HG03442 (cell line): ENCODE data around the gene COL8A2.

ENCODE experiments used
- ATAC-seq: cut with Tn5 transposase; IDR thresholded peaks from one replicate; pipeline ENCODE4 v1.9.1; 2021; ENCODE audit warnings: mild to moderate bottlenecking, moderate library complexity; ENCODE audit not compliant: unreplicated experiment

COL8A2 gene

GRCh38 chr1:36092166-36092797 is 32.7 kb downstream of the COL8A2 start:
- no peak for ATAC-seq

GRCh38 chr1:36091698-36092097 is 33.3 kb downstream of the COL8A2 start:
- no peak for ATAC-seq

DNA sequence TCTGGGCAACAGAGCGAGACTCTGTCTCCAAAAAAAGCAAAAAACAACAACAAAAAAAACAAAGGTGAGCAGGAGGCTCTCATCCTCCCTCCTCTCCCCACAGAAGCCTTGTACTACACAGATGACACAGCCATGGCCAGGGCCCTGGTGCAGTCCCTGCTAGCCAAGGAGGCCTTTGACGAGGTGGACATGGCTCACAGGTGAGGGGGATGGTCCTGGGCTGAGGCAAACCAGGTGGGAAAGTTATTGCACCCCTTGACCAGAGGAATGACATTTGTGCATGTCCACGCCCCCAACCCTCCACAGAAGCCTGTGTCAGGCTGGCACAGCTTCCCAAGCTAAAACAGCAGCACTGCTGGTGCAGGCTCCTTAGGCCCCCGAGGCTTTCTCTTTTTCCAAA is 33.9 kb downstream of the COL8A2 start:
- ATAC-seq = no peak

DNA sequence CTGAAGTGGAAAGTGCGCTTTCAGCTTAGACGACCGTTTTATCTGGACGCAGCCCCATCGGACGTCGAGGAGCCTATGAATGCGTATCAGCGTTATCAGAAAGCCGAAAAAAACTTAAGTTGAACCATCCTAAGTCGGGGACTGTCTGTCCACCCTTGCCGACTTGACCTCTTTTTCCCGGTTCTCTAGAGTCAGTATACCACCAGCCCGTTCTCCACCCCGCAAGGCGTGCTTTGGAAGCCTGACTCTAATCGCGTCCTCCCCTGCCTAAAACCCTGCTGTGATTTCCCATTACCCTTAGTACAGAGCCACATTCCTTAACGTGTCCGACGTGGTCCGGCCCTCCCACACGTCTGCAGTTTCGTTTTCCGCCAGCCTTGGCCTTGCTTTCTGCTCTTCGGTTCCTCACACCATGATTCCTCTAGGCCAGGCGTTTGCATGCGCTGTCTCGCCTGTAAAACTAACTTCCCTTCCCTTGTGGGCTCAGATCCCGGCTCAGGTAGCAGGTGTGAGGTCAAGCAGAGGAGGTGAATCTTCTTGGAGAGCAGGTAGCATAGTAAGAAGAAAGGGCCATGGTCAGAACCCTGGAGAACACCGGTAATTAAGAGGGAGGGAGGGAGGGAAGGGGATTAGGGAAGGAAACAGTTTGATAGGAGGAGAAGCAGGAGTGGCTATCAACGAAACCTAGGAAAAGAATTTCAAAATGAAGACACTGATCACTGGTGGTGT is 35.5 kb downstream of the COL8A2 start:
- no peak for ATAC-seq

DNA sequence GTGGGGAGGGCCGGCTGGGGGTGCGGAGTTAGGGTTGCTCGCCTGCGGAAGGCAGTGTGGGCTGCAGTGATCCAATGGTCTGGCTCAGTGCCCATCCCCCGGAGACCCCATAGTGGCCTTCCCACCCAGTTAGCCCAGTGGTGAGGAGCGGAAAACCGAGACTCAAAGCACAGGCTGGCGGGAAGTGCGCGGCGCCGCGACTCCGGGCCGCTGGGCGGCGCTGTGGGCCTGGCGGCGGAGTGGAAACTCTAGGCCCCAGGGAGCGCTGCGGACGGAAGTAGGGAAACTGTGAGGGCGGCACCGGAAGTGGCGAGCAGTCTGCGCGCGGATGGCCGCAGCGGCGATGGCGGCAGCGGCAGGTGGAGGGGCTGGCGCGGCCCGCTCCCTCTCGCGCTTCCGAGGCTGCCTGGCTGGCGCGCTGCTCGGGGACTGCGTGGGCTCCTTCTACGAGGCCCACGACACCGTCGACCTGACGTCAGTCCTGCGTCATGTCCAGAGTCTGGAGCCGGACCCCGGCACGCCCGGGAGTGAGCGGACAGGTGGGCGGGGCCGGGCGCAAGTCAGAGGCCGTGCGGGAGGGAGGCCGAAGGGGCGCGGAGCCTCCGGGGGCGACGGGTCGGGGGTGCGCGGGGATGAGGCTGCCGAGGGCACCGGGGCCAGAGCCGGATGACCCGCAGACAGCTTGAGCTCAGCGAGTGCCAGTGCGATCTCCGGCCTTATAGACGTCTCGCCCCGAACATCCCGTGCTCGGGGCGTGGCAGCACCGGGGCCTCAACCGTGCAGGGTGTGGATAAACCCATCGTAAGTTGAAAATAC is 36.2 kb downstream of the COL8A2 start, which contains the start of gene ADPRS:
Gene ADPRS (plus strand): TSS at position 316 of the 816 bp plus-strand sequence. CDS start 13 bp downstream, at position 329.
- peak; percentile 72 for ATAC-seq

DNA sequence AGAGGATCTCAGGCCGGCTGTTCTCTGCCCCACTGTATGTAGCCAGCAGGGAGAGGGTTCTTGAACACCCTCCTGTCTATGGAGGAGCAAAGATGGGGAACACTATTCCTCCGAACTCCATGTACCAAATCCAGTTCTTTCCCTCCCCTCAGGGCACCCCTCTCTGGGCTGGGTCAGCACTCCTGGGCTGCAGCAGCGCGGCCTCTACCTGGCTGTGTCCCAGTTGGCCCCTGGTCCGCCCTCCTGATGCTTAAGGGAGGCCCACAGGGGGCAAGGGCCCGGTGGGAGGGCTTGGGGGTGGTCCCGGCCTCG is 36.8 kb downstream of the COL8A2 start:
- peak; percentile 4 for ATAC-seq

DNA sequence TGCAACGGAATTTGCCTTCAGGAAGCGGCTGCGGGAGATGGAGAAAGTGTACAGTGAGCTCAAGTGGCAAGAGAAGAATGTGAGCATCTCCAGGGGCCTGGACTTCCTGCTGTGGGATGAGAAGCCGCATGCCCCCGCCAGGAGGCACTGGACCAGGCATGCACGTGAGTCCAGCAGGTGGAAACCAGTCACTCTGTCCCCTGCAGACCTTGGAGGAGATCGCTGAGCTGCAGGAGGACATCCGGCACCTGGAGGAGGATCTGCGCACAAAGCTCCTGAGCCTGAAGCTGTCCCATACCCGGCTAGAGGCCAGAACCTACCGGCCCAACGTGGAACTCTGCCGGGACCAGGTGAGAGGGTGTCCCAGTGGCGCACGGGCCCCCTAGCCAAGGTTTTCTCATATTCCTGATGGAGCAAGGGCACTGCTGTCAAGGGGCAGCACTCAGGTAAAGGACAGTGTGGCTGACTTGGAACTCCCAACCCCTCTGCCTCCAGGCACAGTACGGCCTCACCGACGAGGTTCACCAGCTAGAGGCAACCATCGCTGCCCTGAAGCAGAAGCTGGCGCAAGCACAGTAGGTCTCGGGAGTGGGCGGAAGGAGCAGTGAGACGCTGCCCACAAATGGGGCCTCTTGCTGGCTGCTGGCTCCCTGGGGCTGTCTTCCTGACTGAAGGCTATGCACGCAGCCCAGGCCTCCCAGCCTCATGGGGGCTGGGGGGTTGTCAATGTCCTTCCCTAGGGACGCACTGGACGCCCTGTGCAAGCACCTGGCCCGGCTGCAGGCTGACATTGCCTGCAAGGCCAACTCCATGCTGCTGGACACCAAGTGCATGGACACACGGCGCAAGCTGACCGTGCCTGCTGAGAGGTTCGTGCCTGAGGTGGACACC is 37.5 kb downstream of the COL8A2 start:
- no peak for ATAC-seq

- ATAC-seq = no peak
These were observed 38.3 kb downstream of the COL8A2 start for GRCh38 chr1:36086529-36087232.

DNA sequence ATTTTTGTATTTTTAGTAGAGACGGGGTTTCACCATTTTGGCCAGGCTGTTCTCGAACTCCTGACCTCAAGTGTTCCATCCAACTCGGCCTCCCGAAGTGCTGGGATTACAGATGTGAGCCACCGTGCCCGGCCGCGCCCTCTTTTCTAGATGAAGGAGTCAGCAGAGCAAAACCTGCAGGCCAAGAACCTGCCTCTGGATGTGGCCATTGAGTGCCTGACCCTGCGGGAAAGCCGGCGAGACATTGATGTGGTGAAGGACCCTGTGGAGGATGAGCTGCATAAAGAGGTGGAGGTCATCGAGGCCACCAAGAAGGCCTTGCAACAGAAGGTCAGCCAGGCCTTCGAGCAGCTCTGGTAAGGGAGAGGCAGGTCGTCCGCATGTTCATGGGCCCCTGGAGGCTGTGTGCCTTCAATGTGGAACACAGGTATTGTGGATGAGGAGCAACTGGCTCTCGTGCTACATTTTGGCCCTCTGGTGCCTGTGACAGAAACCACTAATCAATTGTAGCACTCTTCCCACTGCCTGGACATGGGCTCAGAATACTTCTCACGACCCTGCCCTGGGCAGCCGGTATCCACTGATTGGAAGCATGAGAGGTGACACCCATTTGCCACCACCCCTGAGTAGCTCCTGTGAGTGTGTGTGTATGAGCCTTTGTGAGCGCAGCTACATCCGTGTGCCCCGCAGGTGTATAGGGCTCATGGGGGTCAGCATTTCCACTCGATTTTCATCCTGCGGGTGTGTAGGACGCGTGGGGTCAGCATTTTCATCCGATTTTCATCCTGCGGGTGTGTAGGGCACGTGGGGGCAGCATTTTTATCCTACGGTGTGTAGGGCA is 39.1 kb downstream of the COL8A2 start:
- ATAC-seq = no peak

GRCh38 chr1:36085126-36085525 is 39.9 kb downstream of the COL8A2 start:
- no peak for ATAC-seq

DNA sequence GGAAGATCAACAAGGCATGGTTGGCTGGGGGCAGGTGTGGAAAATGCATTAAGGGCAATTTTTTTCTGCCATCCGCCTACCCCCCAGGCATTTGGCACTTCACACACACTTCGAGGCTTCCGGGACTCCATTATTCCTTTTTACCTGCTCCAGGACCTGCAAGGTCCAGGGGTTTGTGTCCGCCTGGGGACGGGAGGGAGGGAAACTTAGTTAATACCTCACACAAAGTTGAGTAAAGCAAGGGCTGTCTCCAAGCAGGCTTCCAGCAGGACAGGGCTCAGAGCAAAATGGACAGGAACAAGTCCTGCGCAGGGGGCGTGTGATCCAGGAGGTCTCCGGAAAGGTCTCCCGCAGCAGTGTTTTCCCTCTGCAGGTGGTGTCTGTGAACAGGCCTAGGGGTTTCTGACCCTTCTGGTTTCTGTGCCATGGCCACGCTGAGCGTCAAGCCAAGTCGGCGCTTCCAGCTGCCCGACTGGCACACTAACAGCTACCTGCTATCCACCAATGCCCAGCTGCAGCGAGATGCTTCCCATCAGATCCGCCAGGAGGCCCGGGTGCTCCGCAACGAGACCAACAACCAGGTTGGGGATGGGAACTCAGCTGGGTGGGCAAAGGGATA is 40.4 kb downstream of the COL8A2 start:
- no peak for ATAC-seq

DNA sequence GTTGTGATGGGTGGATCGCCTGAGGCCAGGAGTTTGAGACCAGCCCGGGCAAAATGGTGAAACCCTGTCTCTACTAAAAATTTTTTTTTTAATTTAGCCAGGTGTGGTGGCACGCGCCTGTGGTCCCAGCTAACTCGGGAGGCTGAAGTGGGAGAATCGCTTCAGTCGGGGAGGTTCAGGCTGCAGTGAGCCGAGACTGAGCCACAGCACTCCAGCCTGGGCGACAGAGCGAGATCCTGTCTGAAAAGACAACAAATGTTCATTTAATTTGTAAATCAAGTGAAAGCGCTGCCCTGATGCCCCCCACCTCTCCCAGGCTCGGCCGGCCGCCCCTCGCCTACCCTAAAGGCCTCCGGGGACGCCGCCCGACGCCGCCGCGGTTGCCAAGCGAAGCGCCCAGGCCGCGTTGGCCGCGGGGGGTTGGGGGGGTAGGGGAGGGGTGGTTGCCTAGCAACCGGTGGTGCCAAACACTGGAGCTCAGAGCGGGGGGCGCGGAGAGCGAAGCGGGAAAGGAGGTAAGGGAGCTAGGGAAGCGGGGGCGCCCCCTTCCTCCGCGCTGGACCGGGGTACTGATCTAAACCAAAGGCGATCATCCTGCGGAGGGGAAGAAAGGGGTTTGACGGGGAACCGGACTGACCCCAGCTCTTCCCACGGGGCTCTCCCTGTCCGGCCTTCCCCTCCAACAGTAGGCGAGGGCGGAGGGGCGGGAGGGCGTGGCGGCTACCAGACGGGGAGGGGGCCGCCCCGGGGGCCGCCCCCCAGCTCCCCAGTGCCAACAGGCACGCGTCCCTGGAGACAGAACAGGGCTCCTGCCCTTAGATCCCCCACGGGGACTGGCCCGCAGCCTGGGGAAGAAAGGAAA is 41.2 kb downstream of the COL8A2 start, which contains the start of gene TEKT2:
Gene TEKT2 (plus strand): TSS at position 460 of the 862 bp plus-strand sequence. CDS start 828 bp downstream, outside the sequence.
- ATAC-seq = no peak

- ATAC-seq = no peak
These were observed 41.8 kb downstream of the COL8A2 start for GRCh38 chr1:36083219-36083618.

DNA sequence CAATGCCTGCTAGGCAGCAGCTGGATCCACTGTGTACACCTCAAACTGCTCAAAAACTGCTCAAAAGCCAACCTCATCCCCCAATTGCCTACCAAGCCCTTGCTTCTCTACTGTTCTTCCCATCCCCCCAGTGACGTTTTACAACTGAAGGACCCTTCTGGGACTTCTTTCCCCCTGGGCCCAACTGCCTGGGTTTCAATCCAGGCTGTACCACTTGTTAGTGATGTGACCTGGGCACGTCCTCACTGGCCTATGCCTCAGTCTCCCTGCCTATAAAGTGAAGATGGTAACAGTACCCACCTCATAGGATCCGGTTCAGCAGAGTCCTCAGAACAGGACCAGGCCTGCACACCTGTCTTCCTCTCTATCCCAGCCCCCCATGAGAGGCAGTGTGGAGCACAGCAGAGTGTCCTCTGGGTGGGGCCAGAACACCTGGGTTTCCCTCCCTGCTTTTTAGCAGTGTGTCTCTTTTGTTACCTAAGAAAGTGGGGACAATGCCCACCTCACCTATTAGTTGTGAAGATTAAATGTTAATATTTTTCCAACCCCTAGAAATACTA is 43.0 kb downstream of the COL8A2 start:
- no peak for ATAC-seq

DNA sequence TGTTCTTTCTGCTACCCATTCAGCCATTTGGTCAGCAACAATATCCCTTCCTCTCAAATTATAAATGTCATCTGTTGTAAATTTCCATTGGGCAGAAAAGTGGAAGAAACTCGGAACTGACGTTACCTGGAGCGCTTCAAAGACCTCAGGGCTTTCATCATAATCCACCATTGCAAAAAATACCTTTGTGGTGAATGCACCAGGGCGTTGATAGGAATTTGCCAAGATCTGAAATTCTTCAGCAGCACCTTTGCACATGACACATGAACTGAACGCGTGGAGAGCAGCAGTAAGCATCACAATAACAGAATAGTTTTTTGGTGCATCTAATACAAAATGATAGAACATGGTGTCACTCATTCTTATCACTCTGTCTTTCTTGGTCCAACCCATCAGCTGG is 44.2 kb downstream of the COL8A2 start:
- no peak for ATAC-seq

DNA sequence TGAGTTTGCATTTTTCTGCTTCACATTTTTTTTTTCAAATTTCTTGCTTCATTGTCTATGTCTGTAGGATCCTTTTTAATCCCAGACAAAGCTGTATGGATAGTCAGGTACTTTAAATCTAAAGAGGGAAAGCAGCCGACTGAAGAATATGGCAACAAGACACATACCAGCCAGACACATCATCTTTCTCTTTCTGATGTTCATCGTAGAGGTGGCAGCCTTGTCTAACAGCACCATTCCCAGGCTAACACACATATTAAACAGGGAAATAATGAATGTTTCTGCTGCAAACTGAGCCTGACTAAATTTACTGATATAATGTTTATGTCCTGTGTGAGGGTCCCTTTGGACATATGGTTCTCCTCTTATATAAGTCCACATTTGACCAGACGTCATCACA is 44.8 kb downstream of the COL8A2 start:
- ATAC-seq = no peak

GRCh38 chr1:36076979-36077573 is 47.9 kb downstream of the COL8A2 start:
- ATAC-seq = no peak
